Measurements from ENCODE around the gene GRID1.
A peak's percentile ranks its signal among the peaks of the same experiment; 100 is the strongest.
"Not testable (repeated sequence)": the region's sequence is repeated elsewhere in the genome, so short reads cannot be mapped to it uniquely, and the experiment has no call there.

GRID1 gene

GRCh38 chr10:86391986-86392722, 25.6 kb upstream of the GRID1 start:
- DNase-seq = no peak

- DNase-seq = no peak
Observed at GRCh38 chr10:86391236-86391840, 24.7 kb upstream of the GRID1 start.

GRCh38 chr10:86390337-86391120, 23.9 kb upstream of the GRID1 start:
- DNase-seq = no peak

GRCh38 chr10:86389441-86390193, 23.0 kb upstream of the GRID1 start:
- DNase-seq = no peak

- DNase-seq = not testable (repeated sequence)
Observed at GRCh38 chr10:86389109-86389440, 22.5 kb upstream of the GRID1 start.

- DNase-seq = no peak
Observed at GRCh38 chr10:86388119-86388704, 21.6 kb upstream of the GRID1 start.

GRCh38 chr10:86387178-86387794, 20.7 kb upstream of the GRID1 start:
- no peak for DNase-seq

GRCh38 chr10:86385806-86386205, 19.2 kb upstream of the GRID1 start:
- DNase-seq = no peak

- peak; percentile 3 for DNase-seq
Observed at GRCh38 chr10:86377797-86378146, 11.2 kb upstream of the GRID1 start.

- DNase-seq = peak; percentile 65
Observed at GRCh38 chr10:86376852-86377796, 10.5 kb upstream of the GRID1 start.

- peak; percentile 11 for DNase-seq
Observed at GRCh38 chr10:86376403-86376802, 9.8 kb upstream of the GRID1 start.

GRCh38 chr10:86375204-86375603, 8.6 kb upstream of the GRID1 start:
- DNase-seq = peak; percentile 13

- DNase-seq = peak; percentile 20
Observed at GRCh38 chr10:86374664-86375063, 8.1 kb upstream of the GRID1 start.

GRCh38 chr10:86373828-86374227, 7.2 kb upstream of the GRID1 start:
- DNase-seq = no peak

GRCh38 chr10:86373251-86373650, 6.7 kb upstream of the GRID1 start:
- no peak for DNase-seq

GRCh38 chr10:86372784-86373239, 6.2 kb upstream of the GRID1 start:
- peak; percentile 15 for DNase-seq

GRCh38 chr10:86372119-86372783, 5.7 kb upstream of the GRID1 start:
- DNase-seq = peak; percentile 14

- no peak for DNase-seq
Observed at GRCh38 chr10:86371691-86372090, 5.1 kb upstream of the GRID1 start.

GRCh38 chr10:86371116-86371515, 4.5 kb upstream of the GRID1 start:
- no peak for DNase-seq

GRCh38 chr10:86370006-86370585, 3.5 kb upstream of the GRID1 start:
- no peak for DNase-seq
